Effector CD8-positive, alpha-beta T cell (primary cell): ENCODE data around the gene MAF.

Experiments
- DNase-seq: peaks from one replicate; lab custom pipeline; 2025; lab: John Stamatoyannopoulos, UW

Gene MAF

DNA sequence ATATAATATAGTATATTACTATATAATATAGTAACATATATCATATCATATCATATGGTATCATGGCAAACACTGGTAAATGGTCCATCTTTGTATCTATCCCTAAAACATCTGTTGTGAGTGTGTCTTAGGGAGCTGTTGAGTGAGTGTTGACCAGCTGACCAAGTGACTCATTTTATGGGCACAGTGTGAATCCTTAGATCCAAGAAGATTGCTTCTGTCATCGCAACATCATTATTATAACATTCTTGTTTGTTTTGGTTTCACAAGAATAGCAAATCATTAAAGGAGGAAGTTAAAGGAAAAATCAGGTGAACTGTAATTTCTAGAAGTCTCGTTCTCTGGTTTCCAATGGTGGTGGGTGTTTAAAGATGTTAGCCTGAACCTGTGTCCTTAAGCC, 11.7 kb upstream of the MAF start:
- DNase-seq = no peak

DNA sequence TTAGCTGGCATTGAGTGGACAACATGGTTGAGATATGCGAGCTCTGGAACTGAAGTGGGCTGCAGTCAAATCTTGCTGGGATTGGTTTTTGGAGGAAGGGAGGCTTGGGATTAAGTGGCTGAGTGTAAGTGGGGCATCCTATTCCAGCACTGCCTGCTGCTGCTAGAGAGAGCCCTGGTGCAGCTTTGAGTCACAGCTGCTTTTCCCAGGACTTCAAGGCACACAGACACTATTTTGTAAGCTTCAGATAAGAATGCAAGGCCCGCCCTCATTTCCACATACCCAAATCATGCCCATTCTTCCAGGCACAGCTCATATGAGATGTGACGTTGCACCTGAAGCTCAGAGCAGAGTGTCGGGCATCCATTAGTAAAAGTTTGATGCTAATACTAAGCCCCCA, 10.2 kb upstream of the MAF start:
- no peak for DNase-seq

DNA sequence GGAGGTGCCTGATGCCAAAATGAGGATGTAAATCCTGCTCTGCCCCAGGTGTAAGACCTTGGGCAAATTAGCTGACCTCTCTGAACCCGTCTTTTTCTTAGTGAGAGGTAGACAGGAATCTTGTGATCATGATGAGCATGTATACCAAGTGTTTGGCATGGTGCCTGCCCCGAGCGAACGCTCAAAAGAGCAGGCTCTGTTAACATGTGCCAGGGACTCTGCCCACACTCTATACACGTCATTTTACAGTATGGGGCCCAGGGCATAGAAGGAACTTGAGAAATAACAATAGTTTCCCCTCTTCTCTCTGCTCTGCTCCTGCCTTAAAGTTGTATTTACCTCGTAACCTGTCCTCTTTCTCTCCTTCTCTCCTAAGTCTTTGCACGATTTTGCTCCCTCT, 9.3 kb upstream of the MAF start:
- no peak for DNase-seq

DNA sequence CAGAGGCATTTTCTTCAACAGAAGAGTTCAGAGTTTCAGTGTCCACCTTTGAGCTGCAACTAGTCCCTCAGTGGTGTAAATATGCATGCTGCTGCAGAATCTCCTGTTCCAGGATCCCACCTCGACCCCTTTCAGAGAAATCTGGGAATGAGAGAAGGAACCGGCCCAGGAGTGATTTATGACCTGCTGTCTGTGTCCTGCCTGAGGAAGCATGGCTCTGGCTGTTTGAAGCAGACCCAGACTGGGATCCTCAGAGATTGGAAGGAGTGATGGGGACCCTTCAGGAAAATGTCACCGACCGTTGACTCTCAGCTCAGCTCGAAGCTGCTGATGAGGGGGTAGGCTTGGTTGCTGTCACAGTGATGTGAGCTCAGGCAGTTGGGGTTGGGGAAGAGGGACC, 8.4 kb upstream of the MAF start:
- no peak for DNase-seq

DNA sequence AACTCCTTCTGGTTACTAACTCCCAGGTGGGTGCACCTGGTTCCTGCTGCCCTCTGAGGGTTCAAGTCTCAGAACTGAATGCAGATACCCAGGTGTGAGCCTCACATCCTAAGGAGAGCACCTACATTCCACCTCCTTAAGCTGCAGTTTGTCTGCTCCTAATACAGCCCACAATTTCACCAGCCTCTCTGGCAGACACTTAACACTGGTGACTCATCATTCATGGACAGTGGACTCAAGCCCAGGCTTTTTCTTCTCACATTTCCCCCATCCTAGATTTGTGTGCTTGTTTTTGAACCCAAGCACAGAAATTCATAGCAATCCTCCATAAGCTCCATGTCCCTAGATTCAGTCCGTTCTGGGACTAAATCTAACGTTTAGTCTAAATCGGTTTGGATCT, 7.0 kb upstream of the MAF start:
- no peak for DNase-seq

DNA sequence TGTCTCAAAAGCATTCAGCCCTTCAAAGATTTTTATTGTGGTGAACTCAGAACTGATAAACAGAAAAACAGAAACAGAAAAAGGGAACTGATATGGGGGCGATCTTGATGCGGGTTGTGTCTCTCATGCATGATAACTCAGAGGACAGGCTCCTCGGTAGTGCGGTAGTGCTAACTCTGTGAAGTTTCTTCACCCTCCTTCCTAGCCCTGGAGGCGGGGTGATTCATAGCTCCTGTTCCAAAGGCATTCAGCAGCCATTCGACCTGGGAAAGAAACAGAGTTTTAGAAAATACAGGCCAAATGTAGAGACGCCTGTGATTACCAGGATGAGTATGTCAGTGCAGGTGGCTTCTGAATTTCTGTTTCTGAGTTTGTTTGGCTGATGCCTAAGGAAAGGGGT, 5.5 kb upstream of the MAF start:
- DNase-seq = no peak

DNA sequence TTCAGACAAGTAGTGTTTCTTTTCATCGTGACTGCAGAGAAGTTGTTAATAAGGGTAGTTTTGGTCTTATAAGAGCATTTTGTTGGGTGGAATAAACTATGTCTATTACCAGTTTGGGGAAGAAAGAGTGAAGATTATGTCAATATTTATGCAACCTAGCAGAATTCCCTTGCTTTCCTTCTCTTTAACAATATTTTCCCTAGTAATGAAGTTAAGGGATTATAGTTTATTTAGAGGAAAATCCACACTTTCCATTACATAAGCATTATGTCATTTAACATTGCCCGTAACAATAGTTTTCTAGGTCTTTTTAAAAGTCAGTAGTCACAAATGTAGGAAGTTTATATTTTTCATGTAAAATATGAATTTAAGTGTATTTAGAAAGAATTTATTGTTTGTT, 2.5 kb upstream of the MAF start:
- no peak for DNase-seq

DNA sequence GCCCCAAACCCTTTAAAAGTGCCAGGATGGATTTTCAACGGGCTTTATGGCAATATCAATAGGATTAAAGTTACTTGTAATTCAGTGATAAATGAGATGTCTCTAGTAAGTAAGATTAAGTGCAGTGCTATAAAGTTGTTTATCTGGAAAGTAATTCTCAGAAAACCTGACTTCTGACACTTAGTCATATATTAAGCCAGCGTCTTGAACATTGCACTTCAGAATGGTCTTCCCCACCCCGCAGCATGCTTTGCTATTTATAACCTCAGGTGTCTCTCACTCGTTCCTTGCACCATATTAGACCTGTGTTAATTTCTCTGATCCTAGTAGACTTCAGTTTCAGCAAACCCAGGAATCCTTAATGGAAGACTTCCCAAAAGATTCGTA, 2.1 kb upstream of the MAF start:
- no peak for DNase-seq

DNA sequence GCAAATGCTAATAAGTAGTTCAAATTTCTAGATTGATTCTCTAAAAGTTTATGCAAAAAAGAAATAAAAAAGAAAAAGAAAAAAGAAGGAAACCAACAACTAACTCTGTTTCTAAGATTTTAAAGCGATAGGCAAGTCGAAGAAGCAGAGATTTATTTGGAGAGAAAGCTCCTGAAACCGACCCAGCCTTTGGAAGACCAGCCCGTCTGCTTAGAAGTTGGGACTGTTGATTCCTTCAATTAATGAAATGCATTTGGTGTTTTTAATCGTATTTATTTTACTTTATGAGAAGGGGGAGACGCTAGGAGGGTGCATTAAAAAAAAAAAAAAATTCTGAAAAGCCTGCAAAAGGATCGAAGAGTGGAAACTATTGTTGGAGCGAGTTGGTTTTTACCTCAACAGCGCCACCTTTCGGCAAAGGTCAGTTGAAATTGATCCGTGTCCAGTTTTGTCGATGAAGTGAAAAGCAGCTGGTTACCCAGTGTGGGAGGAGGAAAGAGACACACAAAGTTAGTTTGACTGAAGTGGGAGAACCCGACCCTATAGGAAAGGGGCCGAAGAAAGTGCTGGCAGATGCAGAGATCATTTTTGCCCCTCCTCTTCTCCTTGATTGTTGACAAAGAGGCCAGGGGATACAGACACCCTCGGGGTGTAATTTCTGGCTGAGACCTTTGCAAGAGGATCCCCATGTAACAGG, 1.5 kb upstream of the MAF start:
- peak; percentile 46 for DNase-seq

DNA sequence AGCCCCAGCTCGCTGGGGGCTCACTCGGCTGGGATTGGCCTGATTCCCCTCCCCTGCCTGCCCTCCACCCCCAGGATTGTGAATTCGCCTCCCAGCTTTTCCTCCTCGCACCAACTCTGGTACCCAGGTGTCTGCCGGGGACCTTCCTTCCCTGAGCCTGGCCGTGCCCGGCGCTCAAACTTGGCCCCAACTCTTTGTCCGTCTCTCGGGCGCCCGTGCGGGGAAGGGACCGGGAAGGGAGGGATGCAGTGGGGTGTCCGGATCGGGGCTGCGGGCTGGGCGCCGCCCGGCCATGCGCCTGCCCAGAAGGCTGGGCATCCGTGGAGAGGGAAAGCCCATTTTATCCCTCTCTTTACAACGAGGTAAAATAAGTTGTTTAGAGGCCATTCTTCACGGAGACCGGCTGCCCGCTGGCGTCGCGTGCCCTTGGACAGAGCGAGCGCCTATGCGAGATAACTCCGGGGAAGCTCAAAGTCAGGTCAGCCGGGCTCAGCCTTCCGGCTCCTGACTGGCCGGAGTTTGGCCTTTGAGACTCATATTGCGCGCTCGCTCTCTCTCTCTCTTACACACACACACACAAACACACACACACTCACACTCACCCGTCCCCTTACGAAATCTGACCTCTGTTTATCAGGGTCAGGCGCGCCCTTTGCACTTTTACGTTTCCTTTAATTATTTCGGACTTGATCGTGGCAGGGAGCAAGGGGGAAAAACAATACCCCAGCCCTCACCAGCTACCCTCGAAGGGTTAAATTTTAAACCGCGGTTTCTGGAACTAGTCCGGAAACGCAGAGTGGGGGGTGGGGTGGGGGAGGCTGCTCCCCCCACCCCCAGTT, 774 bp upstream of the MAF start:
- DNase-seq = no peak

DNA sequence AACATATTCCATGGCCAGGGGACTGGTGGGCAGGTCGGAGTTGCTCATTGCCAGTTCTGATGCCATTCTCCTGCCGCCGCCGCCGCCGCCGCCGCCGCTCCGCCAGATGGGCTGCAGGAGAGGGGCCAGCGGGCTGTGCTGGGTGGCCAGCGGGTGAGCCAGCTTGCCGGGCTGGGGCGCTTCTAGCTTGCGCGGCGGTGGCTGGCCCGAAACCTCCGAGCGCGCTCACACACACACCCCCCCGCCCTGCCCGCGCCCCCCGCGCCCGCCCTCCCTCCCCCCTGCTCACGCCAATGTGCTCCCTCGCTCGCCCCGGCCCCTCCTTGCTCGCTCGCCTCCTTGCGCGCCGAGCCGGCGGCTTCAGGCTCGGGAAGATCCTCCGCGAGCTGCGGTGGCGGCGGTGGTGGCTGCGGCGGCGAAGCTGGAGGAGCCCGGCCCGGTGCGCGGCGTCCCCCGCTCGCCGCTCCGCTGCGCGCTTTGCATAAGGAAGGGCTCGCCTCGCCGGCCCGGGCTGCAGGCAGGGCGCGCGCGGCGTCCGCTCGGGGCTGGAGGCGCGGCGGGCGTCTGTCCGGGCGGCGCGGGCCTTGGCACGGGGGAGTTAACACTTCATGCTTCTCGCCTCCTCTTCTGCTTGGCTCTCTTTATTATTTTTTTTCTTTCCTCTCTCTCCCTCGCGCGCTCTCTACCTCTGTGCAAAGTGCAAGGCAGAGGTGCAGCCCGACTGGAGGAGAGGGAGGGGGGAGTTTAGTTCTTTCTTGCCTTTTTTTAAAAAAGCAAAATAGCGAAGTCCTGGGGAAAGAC, 500 bp downstream of the MAF start:
- DNase-seq = no peak

DNA sequence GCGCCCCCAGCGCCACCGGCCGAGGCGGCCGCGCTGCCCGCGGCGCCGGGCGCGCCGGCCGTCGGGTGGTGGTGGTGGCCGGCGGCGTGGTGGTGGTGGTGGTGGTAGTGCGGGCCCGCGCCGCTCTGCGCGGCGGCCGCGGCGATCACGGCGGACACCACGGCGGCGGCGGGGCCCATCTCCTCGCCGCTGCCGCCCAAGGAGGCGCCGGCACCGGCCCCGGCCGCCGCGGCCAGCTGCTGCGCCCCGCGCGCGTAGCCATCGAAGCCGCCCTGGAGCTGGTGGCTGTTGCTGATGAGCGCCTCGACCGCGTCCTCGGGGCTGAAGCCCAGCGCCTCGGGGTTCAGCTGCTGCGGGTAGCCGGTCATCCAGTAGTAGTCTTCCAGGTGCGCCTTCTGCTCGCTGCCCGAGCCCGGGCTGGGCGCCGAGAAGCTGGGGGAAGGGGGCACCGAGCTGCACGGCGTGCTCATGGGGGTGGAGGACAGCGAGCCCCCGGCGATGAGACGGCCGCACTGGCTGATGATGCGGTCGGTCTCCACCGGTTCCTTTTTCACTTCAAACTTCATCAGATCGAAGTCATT, 1.2 kb downstream of the MAF start:
- DNase-seq = no peak

DNA sequence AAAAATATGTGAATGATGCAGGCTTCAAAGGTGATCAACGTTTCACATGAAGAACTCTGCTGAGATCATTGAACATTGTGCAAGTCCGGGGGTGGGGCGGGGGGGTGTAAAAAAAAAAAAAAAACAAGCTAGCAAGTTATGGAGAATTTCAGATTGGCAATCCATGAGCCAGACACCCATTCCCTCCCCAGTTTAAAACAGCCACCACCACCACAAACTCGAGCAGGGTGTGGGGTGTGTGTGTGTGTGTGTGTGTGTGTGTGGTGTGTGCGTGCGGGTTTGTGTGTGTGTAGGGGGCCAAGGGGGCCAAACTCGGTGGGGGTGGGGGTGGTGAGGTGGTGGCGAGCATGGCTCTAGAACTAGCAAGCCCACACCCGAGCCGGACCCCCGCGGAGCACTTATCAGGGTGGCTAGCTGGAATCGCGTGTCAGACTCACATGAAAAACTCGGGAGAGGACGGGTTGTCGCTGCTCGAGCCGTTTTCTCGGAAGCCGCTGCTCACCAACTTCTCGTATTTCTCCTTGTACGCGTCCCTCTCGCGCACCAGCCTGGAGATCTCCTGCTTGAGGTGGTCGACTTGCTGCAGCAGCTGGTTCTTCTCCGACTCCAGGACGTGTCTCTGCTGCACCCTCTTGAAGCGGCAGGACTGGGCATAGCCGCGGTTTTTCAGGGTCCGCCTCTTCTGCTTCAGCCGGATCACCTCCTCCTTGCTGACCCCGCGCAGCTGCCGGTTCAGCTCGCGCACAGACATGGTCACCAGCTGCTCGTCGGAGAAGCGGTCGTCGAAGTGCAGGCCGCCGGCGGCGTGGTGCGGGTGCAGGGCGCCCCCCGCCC, 2.0 kb downstream of the MAF start:
- no peak for DNase-seq

DNA sequence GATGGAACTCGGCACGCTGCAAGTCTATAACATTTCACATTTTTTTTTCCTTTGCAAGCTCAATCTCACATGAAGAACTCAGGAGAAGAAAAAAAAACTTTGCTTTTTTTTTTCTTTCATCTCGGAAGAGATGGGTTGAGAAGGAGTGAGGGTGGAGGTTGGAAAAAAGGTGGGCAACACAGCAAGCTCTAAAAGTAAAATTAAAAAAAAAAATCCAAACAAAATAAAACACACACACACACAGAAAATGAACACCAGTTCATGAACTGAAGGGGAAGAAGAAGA, 2.5 kb downstream of the MAF start:
- DNase-seq = no peak

DNA sequence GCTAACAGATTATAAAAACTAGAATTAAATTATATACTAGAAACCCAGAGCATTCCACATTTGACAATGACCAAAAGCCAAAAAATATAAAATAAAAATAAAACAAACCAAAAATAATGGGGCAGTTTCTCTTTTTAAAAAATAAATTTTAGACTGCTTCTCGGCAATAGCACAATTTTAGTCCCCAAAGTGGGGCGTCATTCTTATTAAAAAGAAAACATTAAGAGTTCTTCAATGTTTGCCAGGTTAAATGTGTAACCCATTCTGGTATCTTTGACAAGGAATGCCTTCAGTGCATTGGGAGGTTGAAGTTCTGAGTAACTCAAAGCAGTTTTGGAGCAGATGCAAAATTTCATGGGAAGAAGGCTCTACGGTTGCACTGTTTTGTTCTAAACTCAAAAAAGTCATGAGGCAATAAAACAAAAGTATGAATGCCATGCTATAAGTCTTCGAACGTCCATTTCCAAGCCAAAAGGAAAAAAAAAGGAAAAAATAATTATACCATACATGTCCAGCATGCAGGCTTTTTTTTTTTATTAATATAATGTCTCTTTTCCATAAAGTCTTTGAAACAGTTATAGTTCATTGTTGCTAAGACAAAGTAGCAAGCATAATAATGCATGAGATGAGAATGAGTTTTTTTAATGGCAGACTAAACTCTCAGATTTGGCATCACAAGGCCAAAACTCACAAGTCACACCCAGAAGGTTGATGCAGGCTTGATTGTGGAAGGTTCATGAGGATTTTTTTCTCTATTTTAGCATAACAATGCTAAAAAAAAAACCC, 3.1 kb downstream of the MAF start:
- DNase-seq = no peak

DNA sequence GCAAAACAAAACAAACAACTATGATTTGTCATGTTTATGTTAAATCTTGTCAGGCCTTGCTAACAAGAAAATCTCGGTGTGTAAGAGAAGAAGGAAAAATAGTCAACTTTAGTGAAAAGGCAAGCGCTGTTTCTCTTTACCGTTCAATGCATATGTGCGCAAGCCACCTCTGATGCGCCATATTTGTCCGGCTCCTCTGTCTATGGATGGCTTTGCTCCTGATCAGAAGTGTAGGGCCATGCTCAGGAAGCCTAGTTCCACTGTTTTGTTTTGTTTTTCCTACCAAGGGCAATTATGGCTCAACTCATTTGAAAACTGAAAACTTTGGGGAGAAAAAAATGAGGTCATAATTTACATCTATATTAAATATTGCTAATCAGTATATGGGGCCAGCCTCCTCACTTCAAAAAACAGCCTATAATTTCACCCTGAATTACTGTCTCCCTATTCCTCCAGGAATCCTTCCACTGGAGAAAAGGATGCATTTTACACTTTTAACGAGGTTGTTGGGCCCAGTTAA, 4.5 kb downstream of the MAF start:
- no peak for DNase-seq

DNA sequence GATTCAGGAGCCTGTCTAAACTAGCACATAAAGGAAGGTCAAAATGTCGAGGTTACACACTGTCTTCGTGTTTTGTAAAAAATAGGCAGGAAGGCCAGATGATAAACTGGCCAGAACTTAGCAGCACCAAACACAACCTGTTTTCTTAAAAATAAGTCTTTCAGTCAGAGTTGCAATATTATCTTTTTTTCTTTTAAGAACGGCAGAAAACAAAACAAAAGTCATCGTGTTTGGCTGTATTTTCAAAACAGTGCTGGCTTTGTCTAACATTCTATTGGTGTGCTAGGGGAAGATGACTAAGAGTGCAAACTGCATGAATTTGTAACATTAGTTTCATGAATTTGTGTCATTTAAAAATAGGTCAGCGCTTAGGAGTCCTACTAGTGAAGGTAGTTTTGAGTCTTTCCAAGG, 5.3 kb downstream of the MAF start:
- no peak for DNase-seq

DNA sequence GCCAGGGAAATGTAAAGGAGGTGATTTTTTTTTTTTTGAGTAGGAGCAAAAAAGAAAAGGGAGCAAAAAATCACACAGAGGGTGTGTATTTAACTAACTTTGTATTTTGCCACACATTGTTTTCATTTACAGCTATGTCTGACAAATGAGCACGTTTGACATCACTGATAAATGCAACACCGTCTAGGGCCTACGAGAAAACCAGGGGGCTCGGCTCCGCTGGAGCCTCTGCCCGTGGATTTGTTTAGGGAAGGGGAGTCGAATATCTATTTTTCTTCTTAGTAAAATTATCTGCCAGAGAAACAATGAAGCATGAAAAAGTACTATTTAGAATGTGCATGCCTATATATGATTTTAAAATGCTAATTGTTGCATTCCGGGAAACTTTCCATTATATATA, 6.8 kb downstream of the MAF start:
- DNase-seq = no peak

DNA sequence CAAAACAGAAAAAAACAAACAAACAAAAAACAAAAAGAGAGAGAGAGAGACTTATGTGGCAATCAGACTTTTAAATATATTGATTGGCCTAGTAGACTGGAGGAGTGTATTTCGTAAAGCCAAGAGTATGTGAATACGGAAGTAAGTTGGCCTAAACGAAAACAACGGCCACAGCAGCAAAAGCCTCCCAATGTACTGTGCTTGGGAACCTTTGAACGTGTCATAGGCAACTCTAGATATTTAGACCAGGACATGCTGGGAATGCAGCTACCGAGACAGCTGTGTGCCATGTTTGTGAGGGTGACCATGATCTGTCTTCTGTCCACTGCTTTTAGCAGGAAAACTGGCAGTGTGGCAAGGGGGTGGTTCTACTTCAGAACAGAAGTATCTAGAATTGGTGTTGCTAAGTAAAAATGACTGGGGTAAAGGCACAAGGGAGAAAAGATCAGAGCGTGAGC, 7.4 kb downstream of the MAF start:
- DNase-seq = no peak

DNA sequence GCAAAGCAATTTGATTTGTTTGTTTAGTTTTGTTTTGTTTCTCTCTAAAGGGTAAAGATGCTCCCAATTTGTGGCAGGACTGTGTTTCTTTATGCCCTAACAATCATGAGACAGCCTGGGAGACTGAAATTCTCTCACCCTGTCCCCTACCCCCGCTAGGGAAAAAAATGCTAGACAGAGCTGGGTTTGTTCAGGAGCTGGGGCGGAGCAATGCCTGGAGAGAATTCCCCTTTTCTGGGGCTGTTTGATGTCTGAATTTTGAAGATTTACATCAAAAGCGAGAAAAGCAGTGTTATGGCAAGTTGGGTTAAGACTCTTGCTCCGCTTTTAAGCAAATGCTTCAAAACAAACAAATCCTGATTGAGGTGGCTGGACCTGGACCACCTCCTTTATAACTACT, 8.4 kb downstream of the MAF start:
- DNase-seq = no peak
